Hepatocyte (in vitro differentiated cells): ENCODE results near the gene MEAK7. TPM values are rescaled to one million over a fixed set of nuclear protein-coding genes. Genes with fewer than 3 reads are reported as not detected.

Experiments used
- DNase-seq: peaks from one replicate; pipeline ENCODE4 v3.0.0-alpha.2; 2016; ENCODE audit warnings: low spot score
- H2AFZ ChIP-seq: fragments of 200-600 bp; sonication (generic); 2 replicates; pipeline ENCODE4 v1.6.0; 2016; ENCODE audit warnings: antibody characterized with exemption, mild to moderate bottlenecking
- H3K27ac ChIP-seq: fragments of 200-600 bp; sonication (generic); 2 replicates; pipeline ENCODE4 v1.5.1; 2016; ENCODE audit warnings: mild to moderate bottlenecking
- H3K27me3 ChIP-seq: fragments of 200-600 bp; sonication (generic); 2 replicates; pipeline ENCODE4 v1.6.1; 2016
- H3K36me3 ChIP-seq: fragments of 200-600 bp; sonication (generic); replicated peaks from 2 replicates; pipeline ENCODE4 v1.5.1; 2016; ENCODE audit warnings: low read depth; ENCODE audit not compliant: insufficient read depth
- H3K4me1 ChIP-seq: fragments of 200-600 bp; sonication (generic); 2 replicates; pipeline ENCODE4 v1.5.1; 2016; ENCODE audit warnings: mild to moderate bottlenecking, moderate library complexity; ENCODE audit not compliant: insufficient read depth
- H3K4me2 ChIP-seq: fragments of 200-600 bp; sonication (generic); 2 replicates; pipeline ENCODE4 v1.6.0; 2016
- H3K4me3 ChIP-seq: fragments of 200-600 bp; sonication (generic); 2 replicates; pipeline ENCODE4 v1.5.1; 2016; ENCODE audit warnings: mild to moderate bottlenecking
- H3K79me2 ChIP-seq: fragments of 200-600 bp; sonication (generic); 2 replicates; pipeline ENCODE4 v1.6.0; 2017; ENCODE audit warnings: mild to moderate bottlenecking
- H3K9me2 ChIP-seq: fragments of 200-600 bp; sonication (generic); replicated peaks from 2 replicates; pipeline ENCODE4 v1.6.0; 2017; ENCODE audit warnings: mild to moderate bottlenecking; ENCODE audit not compliant: insufficient read depth
- H3K9me3 ChIP-seq: fragments of 200-600 bp; sonication (generic); 2 replicates; pipeline ENCODE4 v1.5.1; 2016; ENCODE audit warnings: low read depth, mild to moderate bottlenecking
- H4K20me1 ChIP-seq: fragments of 200-600 bp; sonication (generic); 2 replicates; pipeline ENCODE4 v1.6.0; 2016; ENCODE audit warnings: mild to moderate bottlenecking; ENCODE audit not compliant: insufficient read depth, poor library complexity, severe bottlenecking
- CTCF ChIP-seq: fragments of 200-600 bp; sonication (generic); IDR thresholded peaks from 2 replicates; pipeline ENCODE4 v1.5.1; 2016; ENCODE audit warnings: antibody characterized with exemption, mild to moderate bottlenecking; ENCODE audit not compliant: poor library complexity
- EZH2 ChIP-seq: fragments of 200-600 bp; sonication (generic); IDR thresholded peaks from 2 replicates; pipeline ENCODE4 v1.6.1; 2016; ENCODE audit warnings: antibody characterized with exemption, mild to moderate bottlenecking, borderline replicate concordance
- EZH2phosphoT487 ChIP-seq: fragments of 200-600 bp; sonication (generic); IDR thresholded peaks from one replicate; pipeline ENCODE4 v1.6.1; 2018; ENCODE audit warnings: antibody characterized with exemption, mild to moderate bottlenecking, low read depth, moderate library complexity; ENCODE audit not compliant: unreplicated experiment, severe bottlenecking
- WGBS: methylation state at CpG from one replicate; pipeline ENCODE4 v1.1.6; 2016; ENCODE audit warnings: low lambda C conversion rate; ENCODE audit errors: missing lambda C conversion rate; 5-methylcytosine and 5-hydroxymethylcytosine counted together
- polyA plus RNA-seq: library from polyadenylated mRNA; unstranded; fragments of >200 nt; fragmentation: Nextera tagmentation; extraction: Ambion mirVana; gene quantifications from 2 replicates; pipeline ENCODE4 v1.2.1, GENCODE V29; 2016
- total RNA-seq: library from RNA; depleted of rRNA; stranded (reverse); fragments of >200 nt; gene quantifications from 2 replicates; pipeline ENCODE4 v1.2.3, GENCODE V29; 2014

MEAK7 gene
- total and polyA plus RNA-seq, 2 experiments from 2014 or later, result 21.6 to 29.7 TPM

GRCh38 chr16:84482951-84483881, 21.2 kb downstream of the MEAK7 start:
- Histone ChIP-seq H3K4me3 (no peak overlapping the region), H3K4me1 (no peaks in the 10 kb centered on the region), H3K9me2 (no peaks in the 10 kb centered on the region), H3K4me2 (no peak overlapping the region), H4K20me1 (no peaks in the 10 kb centered on the region), H3K9me3 (no peaks in the 10 kb centered on the region), H2AFZ (no peak overlapping the region), H3K36me3 (no peaks in the 10 kb centered on the region), H3K79me2 (no peaks in the 10 kb centered on the region), H3K27ac (no peak overlapping the region), H3K27me3 (no peaks in the 10 kb centered on the region)
- 97% methylated on average over 25 of the region's 25 CpGs for WGBS
- no peak for TF ChIP-seq EZH2phosphoT487
- no peak for TF ChIP-seq EZH2
- TF ChIP-seq CTCF, result no peak
- DNase-seq, result no peak

GRCh38 chr16:84482001-84482891, 22.2 kb downstream of the MEAK7 start:
- H3K9me3 ChIP-seq, result no peaks in the 10 kb centered on the region
- H3K9me2 ChIP-seq, result no peaks in the 10 kb centered on the region
- H3K4me1 ChIP-seq, result no peaks in the 10 kb centered on the region
- H2AFZ ChIP-seq, result no peak overlapping the region
- DNase-seq, result peak; percentile 7
- no peaks in the 10 kb centered on the region for H4K20me1 ChIP-seq
- no peaks in the 10 kb centered on the region for H3K36me3 ChIP-seq
- no peak overlapping the region for H3K4me3 ChIP-seq
- WGBS, result 94% methylated on average over 26 of the region's 33 CpGs
- no peak overlapping the region for H3K4me2 ChIP-seq
- TF ChIP-seq EZH2phosphoT487 (no peak), EZH2 (no peak), CTCF (no peak)
- H3K27me3 ChIP-seq, result no peaks in the 10 kb centered on the region
- no peaks in the 10 kb centered on the region for H3K79me2 ChIP-seq
- H3K27ac ChIP-seq, result no peak overlapping the region

- Histone ChIP-seq H3K9me2 (no peaks in the 10 kb centered on the region), H3K4me3 (no peak overlapping the region), H3K9me3 (no peaks in the 10 kb centered on the region), H3K27me3 (no peaks in the 10 kb centered on the region), H3K36me3 (no peaks in the 10 kb centered on the region), H3K79me2 (no peaks in the 10 kb centered on the region), H4K20me1 (no peaks in the 10 kb centered on the region), H3K4me2 (no peak overlapping the region), H3K27ac (no peak overlapping the region), H3K4me1 (no peaks in the 10 kb centered on the region), H2AFZ (no peak overlapping the region)
- TF ChIP-seq EZH2phosphoT487 (no peak), EZH2 (no peak), CTCF (no peak)
- 97% methylated on average over 25 of the region's 26 CpGs for WGBS
- peak; percentile 4 for DNase-seq
These were observed 23.3 kb downstream of the MEAK7 start for GRCh38 chr16:84481051-84481735.
